Natural killer cell treated with Interleukin-12 subunit alpha and Interleukin-12 subunit beta and Interleukin-15 and Interleukin-18, amount 100 ng/mL, for 72 hours (primary cell): ENCODE results near the gene CCDC149. TPM values are rescaled to one million over a fixed set of nuclear protein-coding genes. Genes with fewer than 3 reads are reported as not detected.

Source experiments
- ATAC-seq, 2 donors: fragments of 150-1000 bp; cut with Tn5 transposase in 1 of 2; sonication (Bioruptor Pico), chemical (Tn5 transposase) in 1 of 2; 2 replicates each; pipeline ENCODE4 v1.10.0; 2021
- DNase-seq: peaks from one replicate; pipeline ENCODE4 v3.0.0; 2022; ENCODE audit warnings: low spot score
- H3K27ac Mint-ChIP-seq, 2 donors: 1 replicate in 1 of 2; 2 replicates in 1 of 2; pipeline ENCODE4 v1.8.0; 2022; ENCODE audit warnings: mixed read lengths in 2 of 2, mild to moderate bottlenecking in 1 of 2, moderate library complexity in 1 of 2
- H3K27me3 Mint-ChIP-seq, 2 donors: 1 replicate in 1 of 2; 2 replicates in 1 of 2; pipeline ENCODE4 v1.8.0; 2022; ENCODE audit warnings: mixed read lengths in 2 of 2
- H3K36me3 Mint-ChIP-seq: one replicate; pipeline ENCODE4 v1.8.0; 2022; ENCODE audit warnings: mixed read lengths
- H3K4me1 Mint-ChIP-seq, 2 donors: 1 replicate in 1 of 2; 2 replicates in 1 of 2; pipeline ENCODE4 v1.8.0; 2022; ENCODE audit warnings: low read depth in 2 of 2, mixed read lengths in 2 of 2, mild to moderate bottlenecking in 1 of 2
- H3K4me3 Mint-ChIP-seq: one replicate; pipeline ENCODE4 v1.8.0; 2022; ENCODE audit warnings: mixed read lengths
- H3K9me3 Mint-ChIP-seq: 2 replicates; pipeline ENCODE4 v1.8.0; 2022; ENCODE audit warnings: mixed read lengths
- total RNA-seq, 2 donors: library from RNA; stranded (reverse); gene quantifications; one replicate each; pipeline ENCODE4 v1.2.3, GENCODE V29; 2022

The CCDC149 gene
- total RNA-seq: not detected

GRCh38 chr4:24912252-24913118, at the start of gene CCDC149:
Gene CCDC149 (minus strand): TSS chr4:24913042. CDS start chr4:24912864, 178 bp downstream.
- DNase-seq: no peak
- peak; percentile 29 to 55 for ATAC-seq
- Mint-ChIP-seq H3K9me3 (peaks cover 3% of the 10 kb centered on the region), H3K27me3 (peaks cover 18 to 32% of the 10 kb centered on the region in 2 donors), H3K4me3 (peak within 1 kb of the TSS; percentile 41), H3K36me3 (peaks cover 13% of the 10 kb centered on the region), H3K27ac (no peak within 1 kb of the TSS), H3K4me1 (peaks cover 0 to 8% of the 10 kb centered on the region in 2 donors)

- Mint-ChIP-seq H3K4me1 (no peaks in the 10 kb centered on the region), H3K9me3 (peaks cover 8% of the 10 kb centered on the region), H3K27ac (no peak overlapping the region), H3K27me3 (no peaks in the 10 kb centered on the region), H3K36me3 (no peaks in the 10 kb centered on the region), H3K4me3 (no peak overlapping the region)
- ATAC-seq: no peak
- no peak for DNase-seq
These were observed 45.0 kb upstream of the CCDC149 start for GRCh38 chr4:24957886-24958285.

GRCh38 chr4:24956763-24957162, 43.9 kb upstream of the CCDC149 start:
- peaks cover 8% of the 10 kb centered on the region for H3K9me3 Mint-ChIP-seq
- H3K27me3 Mint-ChIP-seq: no peaks in the 10 kb centered on the region
- no peak for ATAC-seq
- no peaks in the 10 kb centered on the region for H3K36me3 Mint-ChIP-seq
- no peak for DNase-seq
- no peak overlapping the region for H3K4me3 Mint-ChIP-seq
- no peaks in the 10 kb centered on the region for H3K4me1 Mint-ChIP-seq
- no peak overlapping the region for H3K27ac Mint-ChIP-seq

- Mint-ChIP-seq H3K27me3 (no peaks in the 10 kb centered on the region), H3K9me3 (peaks cover 8% of the 10 kb centered on the region), H3K27ac (no peak overlapping the region), H3K4me1 (no peaks in the 10 kb centered on the region), H3K4me3 (no peak overlapping the region), H3K36me3 (no peaks in the 10 kb centered on the region)
- no peak for DNase-seq
- ATAC-seq: no peak
These were observed 43.2 kb upstream of the CCDC149 start for GRCh38 chr4:24956091-24956490.

- DNase-seq (no peak), ATAC-seq (no peak)
- Mint-ChIP-seq H3K36me3 (no peaks in the 10 kb centered on the region), H3K4me3 (no peak overlapping the region), H3K27me3 (no peaks in the 10 kb centered on the region), H3K27ac (no peak overlapping the region), H3K9me3 (no peaks in the 10 kb centered on the region), H3K4me1 (no peaks in the 10 kb centered on the region)
These were observed 39.8 kb upstream of the CCDC149 start for GRCh38 chr4:24952667-24953066.

GRCh38 chr4:24949970-24950369, 37.1 kb upstream of the CCDC149 start:
- H3K9me3 Mint-ChIP-seq: no peaks in the 10 kb centered on the region
- no peak overlapping the region for H3K27ac Mint-ChIP-seq
- no peaks in the 10 kb centered on the region for H3K27me3 Mint-ChIP-seq
- H3K4me1 Mint-ChIP-seq: no peaks in the 10 kb centered on the region
- no peak for DNase-seq
- H3K36me3 Mint-ChIP-seq: no peaks in the 10 kb centered on the region
- no peak overlapping the region for H3K4me3 Mint-ChIP-seq
- peak in 1 of 2 donors; percentile 24 for ATAC-seq

GRCh38 chr4:24937917-24938281, 25.1 kb upstream of the CCDC149 start:
- ATAC-seq: no peak
- no peaks in the 10 kb centered on the region for H3K4me1 Mint-ChIP-seq
- peaks cover 19% of the 10 kb centered on the region for H3K9me3 Mint-ChIP-seq
- H3K27ac Mint-ChIP-seq: no peak overlapping the region
- H3K4me3 Mint-ChIP-seq: no peak overlapping the region
- H3K36me3 Mint-ChIP-seq: no peaks in the 10 kb centered on the region
- peaks cover 2 to 8% of the 10 kb centered on the region in 2 donors for H3K27me3 Mint-ChIP-seq
- DNase-seq: no peak

- no peak for DNase-seq
- ATAC-seq: no peak
- no peaks in the 10 kb centered on the region for H3K36me3 Mint-ChIP-seq
- H3K9me3 Mint-ChIP-seq: peaks cover 19% of the 10 kb centered on the region
- no peak overlapping the region for H3K4me3 Mint-ChIP-seq
- H3K4me1 Mint-ChIP-seq: no peaks in the 10 kb centered on the region
- H3K27ac Mint-ChIP-seq: no peak overlapping the region
- H3K27me3 Mint-ChIP-seq: peaks cover 2 to 8% of the 10 kb centered on the region in 2 donors
These were observed 24.5 kb upstream of the CCDC149 start for GRCh38 chr4:24937176-24937916.

GRCh38 chr4:24935856-24936255, 23.0 kb upstream of the CCDC149 start:
- no peak for ATAC-seq
- H3K4me1 Mint-ChIP-seq: no peaks in the 10 kb centered on the region
- DNase-seq: no peak
- peaks cover 19% of the 10 kb centered on the region for H3K9me3 Mint-ChIP-seq
- H3K27me3 Mint-ChIP-seq: peaks cover 2 to 8% of the 10 kb centered on the region in 2 donors
- no peaks in the 10 kb centered on the region for H3K36me3 Mint-ChIP-seq
- H3K27ac Mint-ChIP-seq: no peak overlapping the region
- no peak overlapping the region for H3K4me3 Mint-ChIP-seq

- Mint-ChIP-seq H3K27me3 (peaks cover 4 to 15% of the 10 kb centered on the region in 2 donors), H3K27ac (no peak overlapping the region), H3K36me3 (no peaks in the 10 kb centered on the region), H3K4me3 (no peak overlapping the region), H3K9me3 (peaks cover 15% of the 10 kb centered on the region), H3K4me1 (no peaks in the 10 kb centered on the region)
- DNase-seq: no peak
- no peak for ATAC-seq
These were observed 21.5 kb upstream of the CCDC149 start for GRCh38 chr4:24934311-24934710.

- no peaks in the 10 kb centered on the region for H3K36me3 Mint-ChIP-seq
- DNase-seq: no peak
- ATAC-seq: no peak
- H3K27me3 Mint-ChIP-seq: peaks cover 4 to 15% of the 10 kb centered on the region in 2 donors
- H3K4me1 Mint-ChIP-seq: no peaks in the 10 kb centered on the region
- peaks cover 15% of the 10 kb centered on the region for H3K9me3 Mint-ChIP-seq
- H3K4me3 Mint-ChIP-seq: no peak overlapping the region
- no peak overlapping the region for H3K27ac Mint-ChIP-seq
These were observed 20.9 kb upstream of the CCDC149 start for GRCh38 chr4:24933684-24934275.

- Mint-ChIP-seq H3K9me3 (peaks cover 16% of the 10 kb centered on the region), H3K27me3 (peaks cover 4 to 18% of the 10 kb centered on the region in 2 donors), H3K27ac (no peak overlapping the region), H3K4me3 (no peak overlapping the region), H3K36me3 (no peaks in the 10 kb centered on the region), H3K4me1 (no peaks in the 10 kb centered on the region)
- ATAC-seq: no peak
- no peak for DNase-seq
These were observed 19.8 kb upstream of the CCDC149 start for GRCh38 chr4:24932515-24933225.

- peaks cover 4 to 22% of the 10 kb centered on the region in 2 donors for H3K27me3 Mint-ChIP-seq
- no peak overlapping the region for H3K4me3 Mint-ChIP-seq
- H3K27ac Mint-ChIP-seq: no peak overlapping the region
- no peak for DNase-seq
- H3K4me1 Mint-ChIP-seq: no peaks in the 10 kb centered on the region
- ATAC-seq: no peak
- H3K9me3 Mint-ChIP-seq: peaks cover 10% of the 10 kb centered on the region
- H3K36me3 Mint-ChIP-seq: no peaks in the 10 kb centered on the region
These were observed 17.3 kb upstream of the CCDC149 start for GRCh38 chr4:24930151-24930550.
